C4-2B (cell line): ENCODE results near the gene NIPBL.

Source experiments
- ZFX ChIP-seq: fragments of 450-650 bp; IDR thresholded peaks from 2 replicates; pipeline ENCODE4 v1.6.1; 2017
- TF ChIP-seq, protein P1 (sequence below): fragments of 450-650 bp; conservative IDR thresholded peaks from 2 replicates; pipeline ENCODE4 v1.5.1; 2017; ENCODE audit warnings: mild to moderate bottlenecking

- TF ChIP-seq, protein P1, sequence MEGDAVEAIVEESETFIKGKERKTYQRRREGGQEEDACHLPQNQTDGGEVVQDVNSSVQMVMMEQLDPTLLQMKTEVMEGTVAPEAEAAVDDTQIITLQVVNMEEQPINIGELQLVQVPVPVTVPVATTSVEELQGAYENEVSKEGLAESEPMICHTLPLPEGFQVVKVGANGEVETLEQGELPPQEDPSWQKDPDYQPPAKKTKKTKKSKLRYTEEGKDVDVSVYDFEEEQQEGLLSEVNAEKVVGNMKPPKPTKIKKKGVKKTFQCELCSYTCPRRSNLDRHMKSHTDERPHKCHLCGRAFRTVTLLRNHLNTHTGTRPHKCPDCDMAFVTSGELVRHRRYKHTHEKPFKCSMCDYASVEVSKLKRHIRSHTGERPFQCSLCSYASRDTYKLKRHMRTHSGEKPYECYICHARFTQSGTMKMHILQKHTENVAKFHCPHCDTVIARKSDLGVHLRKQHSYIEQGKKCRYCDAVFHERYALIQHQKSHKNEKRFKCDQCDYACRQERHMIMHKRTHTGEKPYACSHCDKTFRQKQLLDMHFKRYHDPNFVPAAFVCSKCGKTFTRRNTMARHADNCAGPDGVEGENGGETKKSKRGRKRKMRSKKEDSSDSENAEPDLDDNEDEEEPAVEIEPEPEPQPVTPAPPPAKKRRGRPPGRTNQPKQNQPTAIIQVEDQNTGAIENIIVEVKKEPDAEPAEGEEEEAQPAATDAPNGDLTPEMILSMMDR = no peak
- TF ChIP-seq ZFX = no peak
Measured at GRCh38 chr5:36929438-36929837, 52.9 kb downstream of the NIPBL start.
